Stimulated activated memory B cell treated with anti-CD40 and anti-IgM and Interleukin-4, amounts not matched to agents 10 μg/mL and 1 μg/mL and 100 μg/mL, for 72 hours (primary cell): Measurements from ENCODE around the gene ABRACL.
"Not testable (repeated sequence)": the region's sequence is repeated elsewhere in the genome, so short reads cannot be mapped to it uniquely, and the experiment has no call there.

ENCODE experiments used
- ATAC-seq: fragments of 150-1000 bp; cut with Tn5 transposase; 2 replicates; pipeline ENCODE4 v1.10.0; 2021
- H3K27ac Mint-ChIP-seq: one replicate; pipeline ENCODE4 v1.8.0; 2022; ENCODE audit warnings: mild to moderate bottlenecking, mixed read lengths
- H3K27me3 Mint-ChIP-seq: one replicate; pipeline ENCODE4 v1.8.0; 2022; ENCODE audit warnings: mixed read lengths
- H3K36me3 Mint-ChIP-seq: one replicate; pipeline ENCODE4 v1.8.0; 2022; ENCODE audit warnings: mixed read lengths
- H3K4me1 Mint-ChIP-seq: one replicate; pipeline ENCODE4 v1.8.0; 2022; ENCODE audit warnings: mixed read lengths
- H3K4me3 Mint-ChIP-seq: one replicate; pipeline ENCODE4 v1.8.0; 2022; ENCODE audit warnings: mild to moderate bottlenecking, moderate library complexity, mixed read lengths
- H3K9me3 Mint-ChIP-seq: one replicate; pipeline ENCODE4 v1.8.0; 2022; ENCODE audit warnings: mixed read lengths

ABRACL gene

DNA sequence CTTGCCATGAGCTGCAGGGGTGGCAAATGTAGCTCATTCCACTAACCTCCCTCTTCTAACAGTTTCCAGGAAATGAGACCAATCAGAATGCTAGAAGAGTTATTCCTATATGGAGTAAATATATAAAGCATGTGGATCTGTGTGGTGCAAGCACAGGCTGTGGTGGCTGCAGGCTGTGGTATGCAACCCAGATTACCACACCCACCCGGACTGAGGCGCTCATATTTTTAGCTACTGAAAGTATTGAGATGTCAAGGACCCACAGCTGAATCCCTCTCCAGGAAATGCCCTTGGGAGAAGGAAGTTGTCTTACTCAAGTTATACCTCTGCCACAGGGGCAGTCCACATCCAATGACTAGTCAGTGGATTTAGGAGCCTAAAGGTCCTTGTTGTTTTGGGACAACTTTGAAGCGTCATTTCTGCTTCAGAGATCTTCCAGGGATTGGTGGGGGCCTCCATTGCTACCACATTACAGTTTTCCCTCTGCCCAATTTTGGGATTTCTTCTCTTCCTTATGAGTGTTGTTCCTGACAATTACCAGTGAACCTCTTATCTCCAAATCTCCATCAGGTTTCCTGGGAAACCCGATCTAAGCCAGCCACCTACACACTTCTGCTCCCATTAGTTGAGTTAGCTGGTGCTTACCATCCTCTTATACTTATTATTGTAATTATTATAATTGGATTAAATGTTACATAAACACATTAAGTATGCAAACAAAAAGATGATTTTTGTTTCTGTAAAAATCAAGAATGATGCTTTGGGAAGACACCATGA, 28.4 kb upstream of the ABRACL start:
- Mint-ChIP-seq H3K36me3 (no peaks in the 10 kb centered on the region), H3K27me3 (no peaks in the 10 kb centered on the region), H3K9me3 (no peaks in the 10 kb centered on the region), H3K27ac (no peak overlapping the region), H3K4me3 (no peak overlapping the region), H3K4me1 (no peaks in the 10 kb centered on the region)
- no peak for ATAC-seq

DNA sequence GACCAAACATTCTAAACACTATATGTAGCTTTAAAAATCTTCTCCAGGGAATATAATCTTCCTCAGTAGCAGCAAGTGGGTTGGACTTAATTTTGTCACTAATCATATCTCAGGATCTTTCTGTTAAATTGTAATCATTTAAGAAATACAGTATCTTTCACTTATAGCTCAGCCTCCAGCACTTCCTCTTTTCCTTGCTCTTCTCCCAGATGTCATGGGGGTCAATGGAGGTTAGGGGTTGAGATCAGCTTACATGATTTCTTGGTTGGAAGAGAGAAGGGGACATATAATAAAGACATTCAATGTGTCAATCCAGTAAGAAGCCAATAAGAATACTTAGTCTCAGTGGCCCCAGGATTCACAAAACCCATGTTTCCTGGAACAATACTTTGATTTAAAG, 24.8 kb upstream of the ABRACL start:
- no peak for ATAC-seq
- Mint-ChIP-seq H3K36me3 (no peaks in the 10 kb centered on the region), H3K27ac (no peak overlapping the region), H3K4me3 (no peak overlapping the region), H3K9me3 (no peaks in the 10 kb centered on the region), H3K4me1 (no peaks in the 10 kb centered on the region), H3K27me3 (no peaks in the 10 kb centered on the region)

DNA sequence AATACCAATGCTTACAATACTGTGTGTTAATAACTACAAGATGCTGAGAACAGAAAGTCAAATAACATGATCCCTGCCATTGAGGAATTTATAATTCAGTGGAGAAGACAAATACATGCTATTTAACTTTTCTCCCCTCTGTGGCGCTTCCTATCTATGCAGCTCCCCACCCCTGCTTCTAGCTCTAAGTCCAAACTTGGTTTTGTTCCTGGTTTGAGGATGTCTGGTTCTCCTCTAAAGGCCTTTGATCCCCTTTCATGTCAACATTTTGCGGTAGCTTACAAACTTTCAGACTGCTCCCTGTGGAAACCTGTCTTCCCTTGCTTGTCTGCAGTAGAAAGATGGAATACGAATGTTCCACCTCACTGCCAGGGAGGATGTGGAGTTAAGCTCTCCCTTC, 22.1 kb upstream of the ABRACL start:
- H3K27me3 Mint-ChIP-seq, result no peaks in the 10 kb centered on the region

DNA sequence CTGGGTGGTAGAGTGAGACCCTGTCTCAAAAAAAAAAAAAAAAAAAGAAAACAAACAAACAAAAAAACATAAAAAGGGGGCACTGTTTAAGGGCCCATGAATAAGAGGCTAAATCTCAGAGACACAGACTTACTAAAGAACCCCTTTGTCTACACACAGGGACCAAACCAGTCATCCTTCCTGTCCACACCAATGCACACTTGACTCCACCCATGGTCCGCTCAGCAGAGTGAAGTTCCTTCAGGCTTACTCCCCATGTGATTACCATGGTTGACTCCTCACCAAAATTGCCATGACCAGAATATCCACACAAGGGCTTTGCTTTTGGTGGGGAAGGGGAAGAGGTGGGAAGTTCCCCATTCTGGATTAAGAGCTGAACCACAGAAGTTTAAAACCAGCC, 21.1 kb upstream of the ABRACL start:
- Mint-ChIP-seq H3K27ac (no peak overlapping the region), H3K36me3 (no peaks in the 10 kb centered on the region), H3K9me3 (no peaks in the 10 kb centered on the region), H3K4me1 (no peaks in the 10 kb centered on the region), H3K27me3 (no peaks in the 10 kb centered on the region), H3K4me3 (no peak overlapping the region)
- ATAC-seq, result peak; percentile 47

More for the DNA sequence above, 22.1 kb upstream of the ABRACL start:
- Mint-ChIP-seq H3K9me3 (no peaks in the 10 kb centered on the region), H3K36me3 (no peaks in the 10 kb centered on the region), H3K4me3 (no peak overlapping the region), H3K27ac (no peak overlapping the region), H3K4me1 (no peaks in the 10 kb centered on the region)
- ATAC-seq, result no peak

DNA sequence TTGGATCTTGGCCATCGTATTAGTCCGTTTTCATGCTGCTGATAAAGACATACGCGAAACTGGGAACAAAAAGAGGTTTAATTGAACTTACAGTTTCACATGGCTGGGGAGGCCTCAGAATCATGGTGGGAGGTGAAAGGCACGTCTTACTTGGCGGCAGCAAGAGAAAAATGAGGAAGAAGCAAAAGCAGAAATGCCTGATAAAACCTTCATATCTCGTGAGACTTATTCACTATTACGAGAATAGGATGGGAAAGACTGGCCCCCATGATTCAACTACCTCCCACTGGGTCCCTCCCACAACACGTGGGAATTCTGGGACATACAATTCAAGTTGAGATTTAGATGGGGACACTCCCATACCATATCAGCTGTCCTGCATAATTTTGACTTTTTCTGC, 20.4 kb upstream of the ABRACL start:
- Mint-ChIP-seq H3K36me3 (no peaks in the 10 kb centered on the region), H3K4me1 (no peaks in the 10 kb centered on the region), H3K4me3 (no peak overlapping the region), H3K27ac (no peak overlapping the region), H3K27me3 (no peaks in the 10 kb centered on the region), H3K9me3 (no peaks in the 10 kb centered on the region)
- ATAC-seq, result no peak

DNA sequence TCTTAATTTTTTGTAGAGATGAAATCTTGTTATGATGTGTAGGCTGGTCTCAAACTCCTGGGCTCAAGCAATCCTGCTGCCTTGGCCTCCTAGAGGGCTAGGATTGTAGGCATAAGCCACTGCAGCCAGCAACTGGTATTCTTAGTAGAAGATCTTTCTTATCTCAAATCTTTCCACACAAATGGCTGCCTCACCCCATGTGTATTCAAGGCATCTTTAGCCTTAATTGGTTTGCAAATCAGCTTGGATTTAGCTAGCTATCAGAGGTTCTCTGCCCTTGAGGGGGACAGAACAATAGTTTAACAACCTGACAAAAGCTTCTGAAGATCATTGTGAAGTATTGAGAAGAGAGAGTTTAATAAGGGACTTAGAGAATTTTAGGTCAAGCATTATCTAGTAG, 17.9 kb upstream of the ABRACL start:
- H3K36me3 Mint-ChIP-seq, result no peaks in the 10 kb centered on the region
- ATAC-seq, result no peak
- H3K4me1 Mint-ChIP-seq, result no peaks in the 10 kb centered on the region
- H3K27me3 Mint-ChIP-seq, result no peaks in the 10 kb centered on the region
- H3K27ac Mint-ChIP-seq, result no peak overlapping the region
- H3K9me3 Mint-ChIP-seq, result no peaks in the 10 kb centered on the region
- H3K4me3 Mint-ChIP-seq, result no peak overlapping the region

DNA sequence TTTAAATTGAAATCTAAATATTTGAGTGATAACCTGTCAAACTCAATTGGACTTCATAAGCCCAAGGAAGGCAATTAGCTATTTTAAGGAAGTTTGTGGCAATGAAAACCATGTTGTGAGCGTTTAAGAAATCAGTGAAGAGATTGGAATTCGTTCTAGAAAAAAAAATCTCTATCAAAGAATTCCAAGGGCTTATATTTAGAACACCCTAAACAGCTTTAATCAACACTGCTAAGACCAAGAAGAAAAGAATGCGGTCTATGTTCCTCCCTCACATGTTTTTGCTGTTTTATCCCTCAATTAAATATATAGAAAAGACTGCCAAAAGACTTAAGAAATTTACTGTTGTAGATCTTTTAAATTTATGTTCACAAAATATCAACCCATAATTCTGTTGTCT, 16.6 kb upstream of the ABRACL start:
- Mint-ChIP-seq H3K4me3 (no peak overlapping the region), H3K27me3 (no peaks in the 10 kb centered on the region), H3K9me3 (no peaks in the 10 kb centered on the region), H3K36me3 (no peaks in the 10 kb centered on the region), H3K27ac (no peak overlapping the region), H3K4me1 (peaks cover 8% of the 10 kb centered on the region)
- no peak for ATAC-seq

DNA sequence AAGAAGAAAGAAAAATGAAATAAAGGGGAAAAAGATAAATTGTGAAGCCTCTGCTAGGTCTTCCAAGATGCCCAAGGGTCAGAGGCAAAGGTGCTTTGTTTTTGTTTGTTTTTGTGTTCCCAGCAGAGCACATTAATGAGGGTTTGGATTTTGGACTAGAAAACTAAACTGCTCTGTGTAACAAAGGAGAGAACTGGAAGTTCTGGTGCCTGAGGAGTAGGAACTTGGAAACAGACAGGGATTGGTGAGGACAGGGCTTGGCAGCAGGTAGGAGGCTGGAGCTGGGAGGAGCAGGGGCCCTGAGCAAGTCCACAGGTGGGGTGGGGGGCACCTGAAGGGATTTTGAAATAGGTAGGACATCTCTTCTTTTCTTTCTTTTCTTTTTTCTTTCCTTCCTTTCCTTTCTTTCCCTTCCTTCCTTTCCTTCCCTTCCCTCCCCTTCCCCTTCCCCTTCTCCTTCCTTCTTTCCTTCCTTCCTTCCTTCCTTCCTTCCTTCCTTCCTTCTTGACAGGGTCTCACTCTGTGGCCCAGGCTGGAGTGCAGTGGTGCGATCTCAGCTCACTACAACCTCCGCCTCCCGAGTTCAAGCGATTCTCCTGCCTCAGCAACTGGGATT, 15.3 kb upstream of the ABRACL start:
- Mint-ChIP-seq H3K36me3 (no peaks in the 10 kb centered on the region), H3K4me1 (peaks cover 16% of the 10 kb centered on the region), H3K27me3 (no peaks in the 10 kb centered on the region), H3K9me3 (no peaks in the 10 kb centered on the region), H3K4me3 (no peak overlapping the region), H3K27ac (no peak overlapping the region)
- ATAC-seq, result no peak

DNA sequence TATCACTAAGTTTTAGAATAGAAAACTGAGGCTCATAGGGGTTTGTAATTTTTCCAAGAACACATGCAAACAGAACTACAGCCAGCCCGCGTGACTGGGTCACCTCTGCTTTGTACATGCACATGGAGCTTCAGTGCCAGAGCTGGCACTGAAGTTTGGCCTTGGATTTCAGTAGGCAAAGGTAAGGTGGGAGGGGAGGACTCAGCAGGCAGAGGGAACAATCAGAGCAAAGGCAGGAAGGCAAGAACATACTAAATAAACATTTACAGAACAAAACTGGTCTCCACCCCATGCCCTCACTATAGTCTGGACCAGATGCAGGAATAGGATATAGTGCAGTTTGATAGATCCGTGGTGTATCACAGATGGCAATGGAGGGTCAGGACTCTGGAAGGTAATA, 13.6 kb upstream of the ABRACL start:
- Mint-ChIP-seq H3K4me1 (peaks cover 16% of the 10 kb centered on the region), H3K4me3 (no peak overlapping the region), H3K27ac (no peak overlapping the region), H3K36me3 (no peaks in the 10 kb centered on the region), H3K27me3 (no peaks in the 10 kb centered on the region), H3K9me3 (no peaks in the 10 kb centered on the region)
- ATAC-seq, result no peak

DNA sequence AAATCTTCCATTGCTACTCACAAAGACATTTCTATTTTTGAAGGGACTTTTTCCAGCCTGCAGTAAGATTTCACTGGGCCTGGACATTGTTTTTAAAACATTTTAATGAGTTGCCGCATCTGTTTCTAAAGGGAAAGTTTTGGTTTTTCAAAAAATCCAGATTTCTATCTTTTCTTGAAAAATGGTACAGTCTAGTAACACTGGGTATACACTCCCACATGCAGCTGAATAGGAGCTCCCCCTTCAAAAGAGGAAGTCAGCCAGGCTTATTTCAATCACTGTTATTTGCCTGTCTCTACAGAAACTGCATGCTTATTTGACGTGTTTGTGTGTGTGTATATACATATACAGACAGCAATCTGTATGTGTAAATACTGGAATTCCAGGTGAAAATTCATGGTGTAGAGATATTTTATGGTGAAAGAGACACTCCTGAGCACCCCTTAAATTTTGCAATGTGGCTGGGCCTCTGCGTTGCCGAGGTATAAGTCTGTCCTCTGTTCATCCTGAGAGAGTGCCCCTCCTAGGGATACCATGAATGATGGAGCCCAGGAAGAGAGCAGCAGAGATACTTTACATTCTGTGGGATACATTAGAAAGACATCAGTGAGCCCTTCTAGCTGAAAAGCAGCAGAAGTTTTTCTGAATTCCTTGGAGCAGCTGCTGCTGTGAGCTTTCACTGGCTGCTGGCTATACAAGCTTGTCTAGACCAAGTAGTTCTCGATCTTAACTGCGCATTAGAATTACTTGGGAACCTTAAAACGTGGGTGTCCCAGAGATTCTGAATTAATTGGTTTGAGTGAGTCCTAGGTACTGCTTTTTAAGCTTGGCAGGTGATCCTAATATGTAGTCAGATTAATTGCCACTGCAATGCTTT, 12.0 kb upstream of the ABRACL start:
- H3K4me3 Mint-ChIP-seq, result no peak overlapping the region

DNA sequence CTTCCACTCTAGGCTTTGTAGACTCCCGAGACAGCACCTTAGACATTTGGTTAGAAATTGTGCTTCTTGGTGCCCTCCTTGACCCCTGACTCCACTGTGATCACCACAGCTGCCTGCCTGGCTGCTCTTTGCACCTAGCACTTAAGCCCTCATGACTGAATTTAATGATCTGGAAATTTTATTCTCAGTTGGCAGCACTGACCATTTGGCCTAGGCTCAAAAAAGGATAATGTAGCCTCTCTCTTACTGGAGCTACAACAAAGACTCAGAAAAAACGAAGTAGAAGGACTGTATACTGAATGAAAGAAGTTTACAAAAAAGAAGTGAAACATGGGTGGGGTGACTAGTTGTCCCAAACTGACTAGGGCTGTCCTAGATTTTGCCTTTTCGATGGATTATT, 11.3 kb upstream of the ABRACL start:
- Mint-ChIP-seq H3K9me3 (no peaks in the 10 kb centered on the region), H3K27ac (peak overlapping the region; percentile 17), H3K4me1 (peaks cover 16% of the 10 kb centered on the region), H3K4me3 (no peak overlapping the region), H3K27me3 (no peaks in the 10 kb centered on the region), H3K36me3 (no peaks in the 10 kb centered on the region)
- no peak for ATAC-seq

More for the DNA sequence above, 12.0 kb upstream of the ABRACL start:
- Mint-ChIP-seq H3K9me3 (no peaks in the 10 kb centered on the region), H3K27me3 (no peaks in the 10 kb centered on the region), H3K36me3 (no peaks in the 10 kb centered on the region), H3K27ac (peak overlapping the region; percentile 17), H3K4me1 (peaks cover 16% of the 10 kb centered on the region)
- peak; percentile 91 for ATAC-seq

DNA sequence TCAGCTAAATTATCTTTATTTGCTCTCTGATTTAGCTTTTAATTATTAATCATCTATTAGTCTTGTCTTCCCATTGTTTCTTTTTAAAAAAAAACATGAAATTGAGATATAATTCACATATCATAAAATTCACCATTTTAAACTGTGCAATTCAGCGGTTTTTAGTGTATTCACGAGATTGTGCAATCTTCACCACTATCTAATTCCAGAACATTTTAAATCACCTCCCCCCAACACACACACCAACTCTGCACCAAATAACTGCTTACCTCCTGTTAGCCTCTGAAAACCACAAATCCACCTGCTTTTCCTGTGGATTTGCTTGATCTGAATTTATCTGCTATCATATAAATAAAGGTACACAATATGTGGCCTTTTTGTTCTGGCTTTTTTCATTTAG, 8.8 kb upstream of the ABRACL start:
- H3K27ac Mint-ChIP-seq, result no peak overlapping the region
- H3K9me3 Mint-ChIP-seq, result no peaks in the 10 kb centered on the region
- H3K4me3 Mint-ChIP-seq, result no peak overlapping the region
- ATAC-seq, result no peak
- H3K36me3 Mint-ChIP-seq, result no peaks in the 10 kb centered on the region
- no peaks in the 10 kb centered on the region for H3K27me3 Mint-ChIP-seq
- H3K4me1 Mint-ChIP-seq, result peaks cover 16% of the 10 kb centered on the region

DNA sequence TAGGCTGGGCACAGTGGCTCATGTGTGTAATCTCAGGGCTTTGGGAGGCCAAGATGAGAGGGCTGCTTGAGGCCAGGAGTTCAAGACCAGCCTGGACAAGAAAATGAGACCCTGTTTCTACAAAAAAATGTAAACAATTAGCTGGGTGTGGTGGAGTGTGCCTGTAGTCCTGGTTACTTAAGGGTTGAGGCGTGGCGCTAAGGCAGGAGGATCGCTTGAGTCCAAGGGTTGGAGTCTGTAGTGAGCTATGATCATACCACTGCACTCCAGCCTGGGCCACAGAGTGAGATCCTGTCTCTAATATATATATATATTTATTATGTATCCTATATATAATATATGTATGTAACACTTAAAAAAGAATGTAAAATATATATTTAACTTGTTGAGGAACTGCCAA, 7.9 kb upstream of the ABRACL start:
- no peak for ATAC-seq
- H3K36me3 Mint-ChIP-seq, result no peaks in the 10 kb centered on the region
- H3K4me1 Mint-ChIP-seq, result peaks cover 16% of the 10 kb centered on the region
- no peaks in the 10 kb centered on the region for H3K27me3 Mint-ChIP-seq
- H3K4me3 Mint-ChIP-seq, result no peak overlapping the region
- no peak overlapping the region for H3K27ac Mint-ChIP-seq
- no peaks in the 10 kb centered on the region for H3K9me3 Mint-ChIP-seq

DNA sequence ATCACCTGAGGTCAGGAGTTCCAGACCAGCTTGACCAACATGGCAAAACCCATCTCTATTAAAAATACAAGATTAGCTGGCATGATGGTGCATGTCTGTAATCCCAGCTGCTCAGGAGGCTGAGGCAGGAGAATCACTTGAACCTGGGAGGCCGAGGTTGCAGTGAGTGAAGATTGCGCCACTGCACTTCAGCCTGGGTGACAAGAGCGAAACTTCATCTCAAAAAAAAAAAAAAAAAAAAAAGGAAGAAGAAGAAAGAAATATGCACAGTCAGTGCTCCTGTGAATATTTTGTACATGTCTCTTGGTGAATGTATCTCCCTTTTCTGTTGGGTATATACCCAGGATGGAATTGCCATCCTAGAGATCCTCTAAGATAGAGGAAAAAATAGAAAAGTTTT, 3.1 kb upstream of the ABRACL start:
- H3K4me1 Mint-ChIP-seq, result peaks cover 13% of the 10 kb centered on the region
- H3K4me3 Mint-ChIP-seq, H3K36me3 Mint-ChIP-seq, H3K27ac Mint-ChIP-seq, ATAC-seq, H3K27me3 Mint-ChIP-seq, H3K9me3 Mint-ChIP-seq: not testable (repeated sequence)

DNA sequence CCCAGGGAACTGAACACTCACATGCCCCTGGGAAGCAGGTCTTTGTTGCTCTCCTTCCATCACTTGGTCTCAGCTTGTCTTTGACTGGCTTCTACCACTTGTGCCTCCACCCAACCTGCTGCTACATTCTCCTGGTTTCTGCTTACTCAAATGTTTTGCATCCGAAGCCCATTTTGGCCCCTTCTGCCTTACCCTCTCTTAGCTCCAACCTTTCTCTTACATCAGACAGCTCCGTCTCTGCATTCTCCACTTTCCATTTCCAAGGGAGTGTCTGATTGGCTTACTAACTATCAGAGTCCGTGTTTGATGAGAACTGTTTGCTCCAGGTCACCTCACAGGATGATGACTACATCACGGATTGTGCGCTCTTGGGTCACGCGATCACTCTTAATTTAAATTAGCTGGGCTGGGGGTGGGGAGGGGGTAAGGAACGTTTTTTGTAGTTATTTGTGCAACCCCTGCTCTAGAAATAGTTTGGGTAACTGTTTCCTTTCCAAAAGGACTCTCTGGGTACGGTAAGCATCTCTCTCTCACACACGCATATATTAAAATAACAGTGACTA, 844 bp upstream of the ABRACL start:
- no peak overlapping the region for H3K27ac Mint-ChIP-seq
- no peak for ATAC-seq
- no peaks in the 10 kb centered on the region for H3K9me3 Mint-ChIP-seq
- peaks cover 13% of the 10 kb centered on the region for H3K4me1 Mint-ChIP-seq
- no peaks in the 10 kb centered on the region for H3K36me3 Mint-ChIP-seq
- no peaks in the 10 kb centered on the region for H3K27me3 Mint-ChIP-seq
- H3K4me3 Mint-ChIP-seq, result no peak overlapping the region
